Karpas-422 (cell line): Measurements from ENCODE around the gene TMEM229A. TPM values are rescaled to one million over a fixed set of nuclear protein-coding genes. Genes with fewer than 3 reads are reported as not detected.
"Not testable (repeated sequence)": the region's sequence is repeated elsewhere in the genome, so short reads cannot be mapped to it uniquely, and the experiment has no call there.

Experiments
- DNase-seq: peaks from one replicate; pipeline ENCODE4 v3.0.0-alpha.2; 2015
- H2AFZ ChIP-seq: fragments of 200-600 bp; sonication (generic); 2 replicates; pipeline ENCODE4 v1.6.1; 2014; ENCODE audit warnings: antibody characterized with exemption, low read length, mixed read lengths
- H3K27ac ChIP-seq: fragments of 200-600 bp; sonication (generic); 2 replicates; pipeline ENCODE4 v1.5.1; 2014; ENCODE audit warnings: mild to moderate bottlenecking, low read length, moderate library complexity
- H3K27me3 ChIP-seq: fragments of 200-600 bp; sonication (generic); 2 replicates; pipeline ENCODE4 v1.6.1; 2014; ENCODE audit warnings: low read length, mixed read lengths
- H3K36me3 ChIP-seq: fragments of 200-600 bp; sonication (generic); 2 replicates; pipeline ENCODE4 v1.6.1; 2014; ENCODE audit warnings: low read length, mixed read lengths; ENCODE audit not compliant: insufficient read depth
- H3K4me1 ChIP-seq: fragments of 200-600 bp; sonication (generic); 2 replicates; pipeline ENCODE4 v1.6.1; 2014; ENCODE audit warnings: mild to moderate bottlenecking, low read length, mixed read lengths
- H3K4me2 ChIP-seq: fragments of 200-600 bp; sonication (generic); 2 replicates; pipeline ENCODE4 v1.6.1; 2014; ENCODE audit warnings: low read length, low read depth, mild to moderate bottlenecking; ENCODE audit not compliant: poor library complexity, severe bottlenecking
- H3K4me3 ChIP-seq: fragments of 200-600 bp; sonication (generic); 2 replicates; pipeline ENCODE4 v1.5.1; 2014; ENCODE audit warnings: mild to moderate bottlenecking, antibody characterized with exemption, low read length, mixed read lengths
- H3K79me2 ChIP-seq: fragments of 200-600 bp; sonication (generic); 2 replicates; pipeline ENCODE4 v1.6.1; 2014; ENCODE audit warnings: mild to moderate bottlenecking, low read length, mixed read lengths
- H3K9ac ChIP-seq: fragments of 200-600 bp; sonication (generic); 2 replicates; pipeline ENCODE4 v1.6.0; 2014; ENCODE audit warnings: low read length
- H3K9me2 ChIP-seq: fragments of 200-600 bp; sonication (generic), shearing (Covaris generic); replicated peaks from 2 replicates; pipeline ENCODE4 v1.6.0; 2014; ENCODE audit warnings: mild to moderate bottlenecking, low read length, moderate library complexity; ENCODE audit not compliant: insufficient read depth
- H3K9me3 ChIP-seq: fragments of 300-700, 200-600 bp; sonication (generic); 2 replicates; pipeline ENCODE4 v1.6.1; 2014; ENCODE audit warnings: low read length, mixed read lengths
- H4K20me1 ChIP-seq: fragments of 200-600 bp; sonication (generic); 2 replicates; pipeline ENCODE4 v1.6.1; 2014; ENCODE audit warnings: mild to moderate bottlenecking, antibody characterized with exemption, low read length, low read depth; ENCODE audit not compliant: insufficient read depth
- total RNA-seq: library from RNA; depleted of rRNA; stranded (reverse); fragments of >200 nt; shearing (Covaris generic); gene quantifications from 2 replicates; pipeline ENCODE4 v1.2.3, GENCODE V29; 2014; ENCODE audit warnings: low replicate concordance

The TMEM229A gene
- total RNA-seq, 1 experiment from 2014 or later, result not detected

DNA sequence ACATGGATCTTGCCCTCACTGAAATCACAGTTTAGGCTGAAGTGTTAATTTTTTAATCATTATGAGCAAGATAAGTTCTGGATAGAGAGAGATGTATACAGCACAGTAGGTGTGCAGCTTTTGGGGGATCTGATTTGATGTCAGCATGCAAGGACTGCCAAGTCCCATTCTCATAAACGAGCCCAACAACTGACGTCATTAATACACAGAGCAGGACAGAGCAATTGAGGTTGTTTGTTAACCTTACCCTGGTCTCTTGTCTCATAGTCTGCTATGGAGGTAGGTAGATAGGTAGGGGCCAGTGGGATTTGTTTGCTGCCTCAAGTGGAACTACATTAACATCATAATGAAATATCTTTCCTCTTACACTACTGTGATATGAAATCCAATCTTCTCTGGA, 8.6 kb upstream of the TMEM229A start:
- no peaks in the 10 kb centered on the region for H3K9me2 ChIP-seq
- no peak overlapping the region for H3K9ac ChIP-seq
- H3K4me1 ChIP-seq, result peaks cover 6% of the 10 kb centered on the region
- H3K27ac ChIP-seq, result no peak overlapping the region
- no peak overlapping the region for H3K4me2 ChIP-seq
- no peak overlapping the region for H3K4me3 ChIP-seq
- no peaks in the 10 kb centered on the region for H4K20me1 ChIP-seq
- no peaks in the 10 kb centered on the region for H3K27me3 ChIP-seq
- H3K36me3 ChIP-seq, result no peaks in the 10 kb centered on the region
- H3K79me2 ChIP-seq, result no peaks in the 10 kb centered on the region
- no peak overlapping the region for H2AFZ ChIP-seq
- H3K9me3 ChIP-seq, result no peaks in the 10 kb centered on the region
- DNase-seq, result no peak

DNA sequence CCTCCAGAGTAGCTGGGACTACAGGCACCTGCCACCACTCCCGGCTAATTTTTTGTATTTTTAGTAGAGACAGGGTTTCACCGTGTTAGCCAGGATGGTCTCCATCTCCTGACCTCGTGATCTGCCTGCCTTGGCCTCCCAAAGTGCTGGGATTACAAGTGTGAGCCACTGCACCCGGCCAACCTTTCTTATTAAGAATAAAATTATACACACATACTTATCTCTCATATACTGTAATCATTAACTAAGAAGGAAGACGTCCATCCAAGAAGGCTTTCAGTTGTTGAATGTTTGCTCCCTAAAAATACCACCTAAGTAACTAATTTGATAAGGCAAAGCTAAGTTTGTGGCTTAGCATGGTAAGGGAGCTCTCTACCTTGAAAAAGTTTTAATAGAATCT, 5.0 kb upstream of the TMEM229A start:
- not testable (repeated sequence) for H3K79me2 ChIP-seq, H3K4me1 ChIP-seq, DNase-seq, H3K4me3 ChIP-seq, H4K20me1 ChIP-seq, H3K27ac ChIP-seq, H3K9me2 ChIP-seq, H2AFZ ChIP-seq, H3K36me3 ChIP-seq, H3K9me3 ChIP-seq, H3K9ac ChIP-seq, H3K4me2 ChIP-seq, H3K27me3 ChIP-seq

- no peak overlapping the region for H3K27ac ChIP-seq
- H3K27me3 ChIP-seq, result no peaks in the 10 kb centered on the region
- H3K9me2 ChIP-seq, result no peaks in the 10 kb centered on the region
- H2AFZ ChIP-seq, result no peak overlapping the region
- no peaks in the 10 kb centered on the region for H4K20me1 ChIP-seq
- no peaks in the 10 kb centered on the region for H3K9me3 ChIP-seq
- H3K4me1 ChIP-seq, result peaks cover 6% of the 10 kb centered on the region
- DNase-seq, result no peak
- H3K9ac ChIP-seq, result no peak overlapping the region
- no peak overlapping the region for H3K4me3 ChIP-seq
- no peaks in the 10 kb centered on the region for H3K36me3 ChIP-seq
- H3K4me2 ChIP-seq, result no peak overlapping the region
- H3K79me2 ChIP-seq, result no peaks in the 10 kb centered on the region
These were observed 2.8 kb upstream of the TMEM229A start for GRCh38 chr7:124035706-124036105.

GRCh38 chr7:124034754-124035100, 1.9 kb upstream of the TMEM229A start:
- Histone ChIP-seq H3K9me3 (no peaks in the 10 kb centered on the region), H2AFZ (no peak overlapping the region), H3K79me2 (no peaks in the 10 kb centered on the region), H4K20me1 (no peaks in the 10 kb centered on the region), H3K27ac (no peak overlapping the region), H3K4me2 (no peak overlapping the region), H3K9ac (no peak overlapping the region), H3K4me1 (peaks cover 1% of the 10 kb centered on the region), H3K9me2 (no peaks in the 10 kb centered on the region), H3K27me3 (no peaks in the 10 kb centered on the region), H3K36me3 (no peaks in the 10 kb centered on the region), H3K4me3 (no peak overlapping the region)
- no peak for DNase-seq

GRCh38 chr7:124033807-124034753, 1.2 kb upstream of the TMEM229A start:
- Histone ChIP-seq H3K79me2 (no peaks in the 10 kb centered on the region), H3K9me2 (no peaks in the 10 kb centered on the region), H3K4me1 (no peaks in the 10 kb centered on the region), H4K20me1 (no peaks in the 10 kb centered on the region), H3K4me2 (no peak overlapping the region), H3K27ac (no peak overlapping the region), H3K27me3 (no peaks in the 10 kb centered on the region), H3K9me3 (no peaks in the 10 kb centered on the region), H2AFZ (no peak overlapping the region), H3K36me3 (no peaks in the 10 kb centered on the region), H3K4me3 (no peak overlapping the region), H3K9ac (no peak overlapping the region)
- no peak for DNase-seq

DNA sequence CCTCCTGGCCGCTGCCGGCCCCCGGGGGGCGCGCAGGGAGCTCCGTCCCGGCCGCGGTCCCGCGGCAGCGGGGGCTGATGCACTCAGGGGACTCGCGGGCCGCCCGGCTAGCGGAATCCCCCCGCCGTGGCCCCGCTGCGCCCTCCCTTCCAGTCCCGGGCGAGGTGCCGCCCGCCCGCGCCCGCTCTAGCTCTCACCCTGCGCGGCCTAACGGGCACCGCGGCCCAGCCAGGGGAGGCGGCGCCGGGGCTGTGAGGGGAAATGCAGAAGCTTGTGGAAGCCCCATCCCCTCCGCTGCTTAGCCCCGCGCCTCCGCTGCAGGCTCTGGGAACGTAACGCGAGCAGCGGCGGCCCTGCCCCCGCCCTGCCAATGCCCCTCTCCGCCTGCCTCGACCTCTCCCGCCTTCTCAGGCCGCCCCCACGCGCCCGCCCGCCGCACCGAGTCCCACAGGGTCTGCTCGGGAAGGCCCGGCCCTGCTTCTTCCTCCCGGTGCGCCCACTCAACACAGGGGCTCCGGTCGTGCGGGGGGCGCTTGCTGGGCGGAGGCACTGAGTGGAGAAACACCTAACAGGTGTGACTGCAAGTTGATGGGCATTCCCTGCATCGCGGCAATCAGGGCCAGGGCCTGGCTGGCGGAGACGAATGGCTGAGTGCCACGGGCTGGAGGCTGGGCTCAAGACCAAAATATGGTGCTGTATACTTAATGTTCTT, 384 bp upstream of the TMEM229A start:
- Histone ChIP-seq H3K4me2 (no peak overlapping the region), H3K9me2 (no peaks in the 10 kb centered on the region), H2AFZ (no peak overlapping the region), H3K9me3 (no peaks in the 10 kb centered on the region), H4K20me1 (no peaks in the 10 kb centered on the region), H3K36me3 (no peaks in the 10 kb centered on the region), H3K27me3 (no peaks in the 10 kb centered on the region), H3K4me3 (no peak overlapping the region), H3K4me1 (no peaks in the 10 kb centered on the region), H3K79me2 (no peaks in the 10 kb centered on the region), H3K27ac (no peak overlapping the region), H3K9ac (no peak overlapping the region)
- DNase-seq, result no peak

- no peaks in the 10 kb centered on the region for H3K9me3 ChIP-seq
- H3K9ac ChIP-seq, result no peak overlapping the region
- no peaks in the 10 kb centered on the region for H3K79me2 ChIP-seq
- no peaks in the 10 kb centered on the region for H3K4me1 ChIP-seq
- no peak overlapping the region for H3K27ac ChIP-seq
- H3K4me3 ChIP-seq, result no peak overlapping the region
- no peaks in the 10 kb centered on the region for H4K20me1 ChIP-seq
- no peaks in the 10 kb centered on the region for H3K36me3 ChIP-seq
- DNase-seq, result no peak
- no peaks in the 10 kb centered on the region for H3K27me3 ChIP-seq
- no peaks in the 10 kb centered on the region for H3K9me2 ChIP-seq
- no peak overlapping the region for H2AFZ ChIP-seq
- no peak overlapping the region for H3K4me2 ChIP-seq
These were observed 948 bp downstream of the TMEM229A start for GRCh38 chr7:124031919-124032318.

DNA sequence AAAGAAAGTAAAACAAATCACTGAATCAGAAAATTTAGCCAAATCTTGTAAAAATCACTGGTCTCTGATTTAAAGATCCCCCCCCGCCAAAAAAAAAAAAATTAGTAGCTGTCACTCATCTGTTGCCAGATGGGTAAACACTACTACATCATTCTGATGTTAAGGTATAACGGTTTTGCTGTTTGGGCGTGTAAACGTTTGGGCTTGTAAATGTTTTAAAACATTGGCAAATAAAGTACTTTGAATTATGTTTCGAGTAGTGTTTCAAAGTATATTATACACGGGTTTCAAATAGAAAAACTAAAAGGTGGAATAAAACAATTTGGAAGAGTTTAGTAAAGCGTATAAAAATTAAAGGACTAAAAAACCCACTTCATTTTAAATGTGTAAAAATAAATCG, 1.5 kb downstream of the TMEM229A start:
- Histone ChIP-seq H3K4me1 (no peaks in the 10 kb centered on the region), H3K9me2 (no peaks in the 10 kb centered on the region), H2AFZ (no peak overlapping the region), H3K27ac (no peak overlapping the region), H3K9ac (no peak overlapping the region), H3K36me3 (no peaks in the 10 kb centered on the region), H3K9me3 (no peaks in the 10 kb centered on the region), H3K79me2 (no peaks in the 10 kb centered on the region), H4K20me1 (no peaks in the 10 kb centered on the region), H3K27me3 (no peaks in the 10 kb centered on the region), H3K4me2 (no peak overlapping the region), H3K4me3 (no peak overlapping the region)
- no peak for DNase-seq
